Fibroblast of lung (primary cell): ENCODE data around the gene CLDN7. TPM values are rescaled to one million over a fixed set of nuclear protein-coding genes. Genes with fewer than 3 reads are reported as not detected.

Experiments
- DNase-seq, 2 donors: peaks; one replicate each; pipeline versions ENCODE4 v3.0.0 to v3.0.0-alpha.2; 2010; ENCODE audit warnings: low read depth in 2 of 2
- H2AFZ ChIP-seq: 2 replicates; pipeline ENCODE4 v1.5.1; 2012; ENCODE audit warnings: low read length, control low read depth, inconsistent platforms
- H3K27ac ChIP-seq: 2 replicates; pipeline ENCODE4 v1.5.1; 2011; ENCODE audit warnings: low read length, control low read depth; ENCODE audit not compliant: insufficient read depth
- H3K27me3 ChIP-seq: 2 replicates; pipeline ENCODE4 v1.5.1; 2011; ENCODE audit warnings: mild to moderate bottlenecking, low read length; ENCODE audit not compliant: control insufficient read depth, insufficient read depth
- H3K36me3 ChIP-seq: 2 replicates; pipeline ENCODE4 v1.5.1; 2011; ENCODE audit warnings: low read length; ENCODE audit not compliant: control insufficient read depth, insufficient read depth
- H3K4me1 ChIP-seq: 2 replicates; pipeline ENCODE4 v1.5.1; 2011; ENCODE audit warnings: low read length; ENCODE audit not compliant: control insufficient read depth, insufficient read depth; ENCODE audit errors: extremely low read depth
- H3K4me2 ChIP-seq: 2 replicates; pipeline ENCODE4 v1.5.1; 2011; ENCODE audit warnings: low read length, control low read depth; ENCODE audit not compliant: insufficient read depth; ENCODE audit errors: extremely low read depth
- H3K4me3 ChIP-seq, 4 experiments: fragments of 200-600 bp in 1 of 4; sonication (generic) in 1 of 4; replicated peaks in 1 of 4; 2 replicates each; pipeline ENCODE4 v1.5.1; 2011 to 2016; ENCODE audit warnings: low read length in 4 of 4, low read depth in 3 of 4, mild to moderate bottlenecking in 3 of 4, control low read depth in 2 of 4, inconsistent platforms in 1 of 4, mixed read lengths in 1 of 4; ENCODE audit not compliant: insufficient read depth in 1 of 4; ENCODE audit errors: control extremely low read depth in 1 of 4
- H3K79me2 ChIP-seq: 2 replicates; pipeline ENCODE4 v1.5.1; 2012; ENCODE audit warnings: mild to moderate bottlenecking, low read length, inconsistent platforms; ENCODE audit not compliant: control insufficient read depth, insufficient read depth
- H3K9ac ChIP-seq: 2 replicates; pipeline ENCODE4 v1.5.1; 2011; ENCODE audit warnings: mild to moderate bottlenecking, low read length, control low read depth; ENCODE audit not compliant: insufficient read depth
- H3K9me3 ChIP-seq: 2 replicates; pipeline ENCODE4 v1.5.1; 2012; ENCODE audit warnings: low read depth, low read length; ENCODE audit not compliant: control insufficient read depth, insufficient read depth
- H4K20me1 ChIP-seq: 2 replicates; pipeline ENCODE4 v1.5.1; 2011; ENCODE audit warnings: low read length; ENCODE audit not compliant: control insufficient read depth, insufficient read depth; ENCODE audit errors: extremely low read depth
- CTCF ChIP-seq, 2 donors: IDR thresholded peaks in 1 of 2; conservative IDR thresholded peaks in 1 of 2; 1 replicate in 1 of 2; 2 replicates in 1 of 2; pipeline ENCODE4 v1.5.1; 2011 to 2012; ENCODE audit warnings: low read length in 2 of 2, control low read depth in 1 of 2, inconsistent platforms in 1 of 2, low read depth in 1 of 2, mild to moderate bottlenecking in 1 of 2
- EZH2 ChIP-seq: IDR thresholded peaks from 2 replicates; pipeline ENCODE4 v1.5.1; 2012; ENCODE audit warnings: low read length, control low read depth, mild to moderate bottlenecking; ENCODE audit errors: missing control alignments
- polyA plus RNA-seq, 2 donors: library from polyadenylated mRNA; depleted of rRNA in 1 of 2; stranded (reverse) in 1 of 2; unstranded in 1 of 2; fragments of >200 nt; gene quantifications; 2 replicates each; pipeline ENCODE4 v1.2.1, GENCODE V29; 2011 to 2012; ENCODE audit warnings: missing spikeins in 1 of 2
- total RNA-seq: library from RNA; depleted of rRNA; stranded (reverse); fragments of >200 nt; gene quantifications from 2 replicates; pipeline ENCODE4 v1.2.1, GENCODE V29; 2014

Gene CLDN7
- total and polyA plus RNA-seq, 2 donors (not counting 1 experiment from before 2014, with no cell fraction given), result 1.0 to 17.2 TPM

DNA sequence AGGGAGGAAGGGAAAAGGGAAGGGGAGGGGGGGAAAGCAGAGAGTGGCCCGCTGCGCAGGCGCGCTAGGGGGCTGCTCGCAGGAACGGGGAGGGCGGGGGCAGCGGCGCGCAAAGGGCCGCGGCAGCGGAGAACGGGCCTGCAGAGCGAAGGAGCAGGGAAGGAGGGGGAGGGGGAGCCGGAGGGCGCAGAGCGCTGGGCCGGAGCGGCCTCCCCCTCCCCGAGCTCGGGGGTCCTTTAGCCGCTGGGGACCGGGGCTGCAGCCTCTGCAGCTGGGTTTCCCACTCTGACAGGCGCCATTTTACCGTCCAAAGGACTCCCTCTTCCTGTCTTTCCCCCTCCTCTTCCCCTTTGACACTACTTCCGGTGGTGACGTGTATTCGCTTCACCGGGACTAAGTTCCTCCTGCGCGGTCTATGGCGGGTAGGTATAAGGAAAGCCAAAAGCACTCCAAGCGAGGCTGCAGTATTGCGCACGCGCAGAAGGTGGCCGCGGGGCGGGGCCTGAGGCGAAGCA lies 10.6 kb downstream of the CLDN7 start, which contains the start of gene CTDNEP1:
Gene CTDNEP1 (minus strand): TSS at position 74 of the 515 bp plus-strand sequence. CDS start 438 bp downstream, outside the sequence.
- TF ChIP-seq CTCF (conservative IDR thresholded peaks at IDR 0.05 in 1 of 2, IDR thresholded peaks at IDR 0.05 in 1 of 2; ENCODE audit: low read depth in 1 of 2, low read length in 2 of 2) (no peak), EZH2 (no peak)
- peak within 1 kb of the TSS; percentile 99 for H3K27ac ChIP-seq
- peak within 1 kb of the TSS; percentile 96 for H3K9ac ChIP-seq
- peak; percentile 99 to 100 for DNase-seq
- H3K79me2 ChIP-seq, result peaks cover 56% of the 10 kb centered on the region
- no peaks in the 10 kb centered on the region for H3K27me3 ChIP-seq
- peak within 1 kb of the TSS; percentile 72 to 96 (median 90) for H3K4me3 ChIP-seq
- H2AFZ ChIP-seq, result peak within 1 kb of the TSS; percentile 82
- H3K9me3 ChIP-seq, result no peaks in the 10 kb centered on the region
- peaks cover 4% of the 10 kb centered on the region for H3K36me3 ChIP-seq
- peak within 1 kb of the TSS; percentile 90 for H3K4me2 ChIP-seq
- H4K20me1 ChIP-seq, result no peaks in the 10 kb centered on the region
- H3K4me1 ChIP-seq, result peaks cover 7% of the 10 kb centered on the region

DNA sequence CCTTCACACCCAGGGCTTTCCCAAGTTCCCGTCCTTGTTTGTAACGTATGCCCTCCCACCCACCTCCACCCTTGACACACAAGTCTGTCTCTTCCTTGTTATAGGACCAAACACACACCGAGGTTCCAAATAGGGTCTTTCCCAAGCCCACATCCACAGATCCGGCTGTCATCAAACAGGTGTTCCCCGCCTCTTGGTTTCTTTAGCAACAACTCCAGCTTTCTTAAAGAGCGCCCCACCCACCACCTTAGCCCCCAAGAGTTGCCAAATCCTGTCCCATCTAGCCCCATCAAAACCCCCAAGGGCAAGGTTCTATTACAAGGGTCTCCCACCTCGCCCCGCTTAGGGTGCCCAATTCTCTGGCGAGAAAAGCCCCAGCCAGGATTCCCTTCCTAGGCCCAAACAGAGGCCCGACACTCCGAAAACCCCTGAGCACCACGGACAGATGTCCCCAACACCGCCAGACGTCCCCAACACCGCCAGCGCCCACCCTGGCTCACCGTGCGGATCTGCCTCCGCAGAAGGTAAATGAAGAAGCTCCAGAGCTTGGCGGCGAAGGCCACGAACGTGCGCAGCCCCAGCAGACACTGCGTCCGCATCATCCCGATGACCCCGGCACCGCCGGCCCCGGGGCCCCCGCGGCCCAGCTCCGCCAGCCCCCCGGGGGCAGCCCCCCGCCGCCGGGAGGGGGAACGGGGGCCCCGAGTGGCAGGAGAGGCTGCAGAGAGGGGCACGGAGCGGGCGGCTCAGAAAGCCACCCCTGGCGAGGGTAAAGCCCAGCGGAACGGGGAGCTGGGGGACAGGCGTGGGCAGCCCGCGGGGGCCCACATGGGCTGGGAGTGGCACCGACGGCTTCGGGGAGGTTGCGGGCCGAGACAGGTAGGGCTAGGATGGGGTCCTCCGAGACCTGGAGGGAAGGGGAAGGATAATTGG lies 11.3 kb downstream of the CLDN7 start:
- TF ChIP-seq CTCF (conservative IDR thresholded peaks at IDR 0.05 in 1 of 2, IDR thresholded peaks at IDR 0.05 in 1 of 2; ENCODE audit: low read depth in 1 of 2, low read length in 2 of 2) (no peak), EZH2 (no peak)
- H3K4me3 ChIP-seq, result peak overlapping the region; percentile 67 to 93 (median 89)
- DNase-seq, result no peak
- peaks cover 3% of the 10 kb centered on the region for H3K36me3 ChIP-seq
- no peak overlapping the region for H2AFZ ChIP-seq
- H3K9ac ChIP-seq, result peak overlapping the region; percentile 81
- H3K79me2 ChIP-seq, result peaks cover 60% of the 10 kb centered on the region
- peak overlapping the region; percentile 85 for H3K4me2 ChIP-seq
- H4K20me1 ChIP-seq, result no peaks in the 10 kb centered on the region
- no peaks in the 10 kb centered on the region for H3K9me3 ChIP-seq
- H3K27ac ChIP-seq, result peak overlapping the region; percentile 79
- peaks cover 7% of the 10 kb centered on the region for H3K4me1 ChIP-seq
- H3K27me3 ChIP-seq, result no peaks in the 10 kb centered on the region

GRCh38 chr17:7249830-7250229 lies 12.4 kb downstream of the CLDN7 start:
- Histone ChIP-seq H3K36me3 (peaks cover 6% of the 10 kb centered on the region), H3K27me3 (no peaks in the 10 kb centered on the region), H3K9ac (no peak overlapping the region), H3K27ac (peak overlapping the region; percentile 79), H3K79me2 (peaks cover 60% of the 10 kb centered on the region), H4K20me1 (no peaks in the 10 kb centered on the region), H3K4me2 (peak overlapping the region; percentile 85), H3K4me3 (peak overlapping the region; percentile 67 to 93 (median 89)), H3K4me1 (peaks cover 7% of the 10 kb centered on the region), H3K9me3 (no peaks in the 10 kb centered on the region), H2AFZ (no peak overlapping the region)
- no peak for DNase-seq
- TF ChIP-seq CTCF (conservative IDR thresholded peaks at IDR 0.05 in 1 of 2, IDR thresholded peaks at IDR 0.05 in 1 of 2; ENCODE audit: low read depth in 1 of 2, low read length in 2 of 2) (no peak), EZH2 (no peak)
